ENCODE results near the gene HSFX1.
"Not testable (repeated sequence)": the region's sequence is repeated elsewhere in the genome, so short reads cannot be mapped to it uniquely, and the experiment has no call there.

DNA sequence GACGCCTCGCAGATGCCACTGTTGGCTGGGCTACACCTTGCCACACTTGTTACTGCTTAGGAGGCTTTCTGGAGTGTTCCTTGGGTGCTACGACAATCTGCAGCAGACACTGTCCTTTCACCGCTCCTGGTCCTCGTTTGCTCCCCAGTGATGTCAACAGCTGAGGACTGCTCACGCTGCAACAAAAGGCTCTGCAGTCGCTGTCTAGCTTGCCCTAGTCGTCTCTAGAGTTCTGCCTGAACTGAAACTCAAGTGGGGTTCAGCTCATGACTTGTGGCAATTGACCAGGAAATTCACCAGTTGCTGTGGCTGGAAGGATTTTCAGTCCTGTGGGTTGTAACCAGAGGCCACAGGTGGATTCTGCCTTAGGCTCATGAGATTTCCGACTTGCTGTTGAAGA lies 842 bp upstream of the HSFX1 start:
- TF ChIP-seq, protein P1, sequence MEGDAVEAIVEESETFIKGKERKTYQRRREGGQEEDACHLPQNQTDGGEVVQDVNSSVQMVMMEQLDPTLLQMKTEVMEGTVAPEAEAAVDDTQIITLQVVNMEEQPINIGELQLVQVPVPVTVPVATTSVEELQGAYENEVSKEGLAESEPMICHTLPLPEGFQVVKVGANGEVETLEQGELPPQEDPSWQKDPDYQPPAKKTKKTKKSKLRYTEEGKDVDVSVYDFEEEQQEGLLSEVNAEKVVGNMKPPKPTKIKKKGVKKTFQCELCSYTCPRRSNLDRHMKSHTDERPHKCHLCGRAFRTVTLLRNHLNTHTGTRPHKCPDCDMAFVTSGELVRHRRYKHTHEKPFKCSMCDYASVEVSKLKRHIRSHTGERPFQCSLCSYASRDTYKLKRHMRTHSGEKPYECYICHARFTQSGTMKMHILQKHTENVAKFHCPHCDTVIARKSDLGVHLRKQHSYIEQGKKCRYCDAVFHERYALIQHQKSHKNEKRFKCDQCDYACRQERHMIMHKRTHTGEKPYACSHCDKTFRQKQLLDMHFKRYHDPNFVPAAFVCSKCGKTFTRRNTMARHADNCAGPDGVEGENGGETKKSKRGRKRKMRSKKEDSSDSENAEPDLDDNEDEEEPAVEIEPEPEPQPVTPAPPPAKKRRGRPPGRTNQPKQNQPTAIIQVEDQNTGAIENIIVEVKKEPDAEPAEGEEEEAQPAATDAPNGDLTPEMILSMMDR (IDR thresholded peaks at IDR 0.05) = not testable (repeated sequence)
- not testable (repeated sequence) for TF ChIP-seq EP300, POLR2A, POLR2AphosphoS5 (IDR thresholded peaks at IDR 0.05)

All from sigmoid colon (tissue), 4 donors.